SK-N-MC (cell line): Measurements from ENCODE around the gene LEFTY2.

Experiments used
- EZH2 ChIP-seq: fragments of 200-600 bp; sonication (generic); IDR thresholded peaks from one replicate; pipeline ENCODE4 v1.6.1; 2017; ENCODE audit warnings: antibody characterized with exemption
- FOXP2 ChIP-seq: optimal IDR thresholded peaks from 2 replicates; pipeline ENCODE3; 2011; ENCODE audit warnings: mild to moderate bottlenecking, moderate library complexity; ENCODE audit not compliant: insufficient read depth; ENCODE audit errors: extremely low read length, control extremely low read depth
- POLR2AphosphoS5 ChIP-seq: IDR thresholded peaks from 2 replicates; pipeline ENCODE4 v1.6.1; 2012; ENCODE audit warnings: mild to moderate bottlenecking, low read depth, low read length, borderline replicate concordance

DNA sequence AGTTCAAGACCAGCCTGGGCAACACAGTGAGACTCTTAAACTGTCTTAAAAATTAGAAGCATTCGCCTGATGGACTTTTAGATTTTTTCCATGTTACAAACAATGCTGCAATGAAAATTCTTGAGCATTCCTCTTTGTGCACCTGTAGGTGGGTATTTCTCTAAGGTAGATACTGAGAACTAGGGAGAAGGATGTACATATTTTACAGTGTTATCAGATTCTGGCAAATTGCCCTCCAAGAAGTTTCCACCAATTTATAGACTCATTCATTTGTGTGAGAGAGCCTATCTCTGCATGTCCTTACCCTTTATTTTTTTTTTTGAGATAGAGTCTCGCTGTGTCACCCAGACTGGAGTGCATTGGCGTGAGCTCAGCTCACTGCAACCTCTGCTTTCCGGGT is 12.3 kb upstream of the LEFTY2 start:
- TF ChIP-seq EZH2 (no peak), POLR2AphosphoS5 (no peak), FOXP2 (no peak)
